Loucy (cell line): ENCODE measurements around the gene SLC35G2.

Experiments
- H2AFZ ChIP-seq: fragments of 200-600 bp; sonication (generic); 2 replicates; pipeline ENCODE4 v1.6.0; 2016; ENCODE audit warnings: antibody characterized with exemption, mild to moderate bottlenecking, low read length, moderate library complexity
- H3F3A ChIP-seq: fragments of 200-600 bp; 2 replicates; pipeline ENCODE4 v1.6.0; 2016; ENCODE audit warnings: antibody characterized with exemption, low read depth, mild to moderate bottlenecking
- H3K27me3 ChIP-seq: fragments of 200-600 bp; sonication (generic); 2 replicates; pipeline ENCODE4 v1.6.1; 2014; ENCODE audit warnings: low read length, mild to moderate bottlenecking; ENCODE audit not compliant: insufficient read depth, poor library complexity, severe bottlenecking
- H3K36me3 ChIP-seq: fragments of 200-600 bp; sonication (generic); 2 replicates; pipeline ENCODE4 v1.6.1; 2016; ENCODE audit warnings: low read length; ENCODE audit not compliant: insufficient read depth
- H3K4me1 ChIP-seq: fragments of 200-600 bp; sonication (generic); 2 replicates; pipeline ENCODE4 v1.5.1; 2014; ENCODE audit warnings: low read length, mild to moderate bottlenecking; ENCODE audit not compliant: insufficient read depth, poor library complexity, severe bottlenecking
- H3K4me2 ChIP-seq: fragments of 200-600 bp; sonication (generic); 2 replicates; pipeline ENCODE4 v1.6.0; 2014; ENCODE audit warnings: antibody characterized with exemption, low read length, low read depth, mild to moderate bottlenecking; ENCODE audit not compliant: poor library complexity, severe bottlenecking
- H3K4me3 ChIP-seq: fragments of 200-600 bp; sonication (generic); 2 replicates; pipeline ENCODE4 v1.5.1; 2014; ENCODE audit warnings: low read length, mild to moderate bottlenecking, mixed read lengths; ENCODE audit not compliant: poor library complexity, severe bottlenecking
- H3K79me2 ChIP-seq: fragments of 200-600 bp; sonication (generic); 2 replicates; pipeline ENCODE4 v1.6.1; 2014; ENCODE audit warnings: low read length; ENCODE audit not compliant: insufficient read depth
- H3K9ac ChIP-seq: fragments of 200-600 bp; sonication (generic); 2 replicates; pipeline ENCODE4 v1.6.0; 2014; ENCODE audit warnings: mild to moderate bottlenecking, low read depth, low read length, moderate library complexity; ENCODE audit not compliant: poor library complexity, severe bottlenecking
- H3K9me2 ChIP-seq: fragments of 200-600 bp; sonication (generic); replicated peaks from 2 replicates; pipeline ENCODE4 v1.6.1; 2016; ENCODE audit warnings: low read depth, low read length, mixed read lengths
- H3K9me3 ChIP-seq: fragments of 200-600 bp; sonication (generic); 2 replicates; pipeline ENCODE4 v1.6.1; 2014; ENCODE audit warnings: mild to moderate bottlenecking, antibody characterized with exemption, low read length, low read depth; ENCODE audit not compliant: insufficient read depth
- H4K20me1 ChIP-seq: fragments of 200-600 bp; sonication (generic); 2 replicates; pipeline ENCODE4 v1.6.0; 2014; ENCODE audit warnings: antibody characterized with exemption, low read length, mild to moderate bottlenecking; ENCODE audit not compliant: insufficient read depth, poor library complexity, severe bottlenecking
- CTCF ChIP-seq: fragments of 200-600 bp; sonication (generic); conservative IDR thresholded peaks from 2 replicates; pipeline ENCODE4 v1.5.1; 2014; ENCODE audit warnings: mild to moderate bottlenecking, antibody characterized with exemption, low read length
- EZH2phosphoT487 ChIP-seq: fragments of 200-600 bp; IDR thresholded peaks from 2 replicates; pipeline ENCODE4 v1.6.1; 2018; ENCODE audit warnings: antibody characterized with exemption, mild to moderate bottlenecking, moderate library complexity, borderline replicate concordance

The SLC35G2 gene

GRCh38 chr3:136836511-136837156 lies 17.7 kb downstream of the SLC35G2 start:
- Histone ChIP-seq H3K4me1 (peaks cover 67% of the 10 kb centered on the region), H3K4me3 (no peak overlapping the region), H3F3A (peaks cover 17% of the 10 kb centered on the region; the same call in 1 of the 2 replicates), H3K4me2 (peak overlapping the region; percentile 11), H3K9me3 (no peaks in the 10 kb centered on the region), H3K36me3 (no peaks in the 10 kb centered on the region), H3K9ac (peak overlapping the region; percentile 5), H3K27me3 (no peaks in the 10 kb centered on the region), H3K79me2 (peaks cover 62% of the 10 kb centered on the region), H4K20me1 (no peaks in the 10 kb centered on the region), H3K9me2 (no peaks in the 10 kb centered on the region), H2AFZ (no peak overlapping the region)
- no peak for TF ChIP-seq EZH2phosphoT487
- TF ChIP-seq CTCF: no peak

- Histone ChIP-seq H2AFZ (no peak overlapping the region), H3K9me2 (no peaks in the 10 kb centered on the region), H4K20me1 (no peaks in the 10 kb centered on the region), H3K9ac (peak overlapping the region; percentile 68), H3K36me3 (peaks cover 8% of the 10 kb centered on the region; the same call in 1 of the 2 replicates), H3K4me2 (peak overlapping the region; percentile 77), H3K4me1 (peaks cover 67% of the 10 kb centered on the region), H3K79me2 (peaks cover 64% of the 10 kb centered on the region), H3K9me3 (no peaks in the 10 kb centered on the region), H3K27me3 (no peaks in the 10 kb centered on the region), H3F3A (peaks cover 17% of the 10 kb centered on the region; the same call in 1 of the 2 replicates), H3K4me3 (peak overlapping the region; percentile 58)
- TF ChIP-seq EZH2phosphoT487 (no peak), CTCF (no peak)
Observed at GRCh38 chr3:136838641-136839555, 20.0 kb downstream of the SLC35G2 start.

DNA sequence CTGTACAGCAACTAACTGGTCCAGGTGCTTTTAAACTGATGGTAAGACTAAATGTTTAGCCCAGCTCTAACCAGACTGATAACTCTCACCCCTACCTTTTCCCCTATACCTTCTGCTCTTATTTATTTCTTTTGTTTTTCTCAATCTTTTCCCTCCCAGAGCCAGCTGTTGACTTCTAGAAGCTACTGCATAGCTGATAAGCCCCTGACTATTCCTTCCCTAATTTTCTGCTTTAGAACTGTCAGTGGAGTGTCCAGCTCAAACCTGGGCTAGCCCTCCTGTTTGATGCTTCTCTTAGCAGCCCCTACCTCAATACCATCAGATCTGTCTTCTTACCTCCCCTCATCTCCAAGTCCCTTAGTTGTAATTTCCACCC lies 20.6 kb downstream of the SLC35G2 start:
- H3F3A ChIP-seq: peaks cover 17% of the 10 kb centered on the region; the same call in 1 of the 2 replicates
- H3K9me3 ChIP-seq: no peaks in the 10 kb centered on the region
- H3K4me3 ChIP-seq: peak overlapping the region; percentile 58
- H3K9ac ChIP-seq: peak overlapping the region; percentile 68
- peaks cover 64% of the 10 kb centered on the region for H3K4me1 ChIP-seq
- peaks cover 58% of the 10 kb centered on the region for H3K79me2 ChIP-seq
- TF ChIP-seq EZH2phosphoT487: no peak
- no peak for TF ChIP-seq CTCF
- no peaks in the 10 kb centered on the region for H3K27me3 ChIP-seq
- H2AFZ ChIP-seq: no peak overlapping the region
- no peaks in the 10 kb centered on the region for H3K9me2 ChIP-seq
- H3K36me3 ChIP-seq: peaks cover 8% of the 10 kb centered on the region; the same call in 1 of the 2 replicates
- no peaks in the 10 kb centered on the region for H4K20me1 ChIP-seq
- peak overlapping the region; percentile 77 for H3K4me2 ChIP-seq
